ENCODE results near the gene CEP85L. TPM values are rescaled to one million over a fixed set of nuclear protein-coding genes. Genes with fewer than 3 reads are reported as not detected.

CEP85L gene
- total RNA-seq, 1 experiment from 2014 or later: 4.9 TPM

- H3K79me2 ChIP-seq (ENCODE audit: insufficient read depth, low read length): peaks cover 5% of the 10 kb centered on the region; the same call in 1 of the 2 replicates
- RAD21 ChIA-PET (ENCODE audit: low non-redundant PET in 1 of 2, low total read pairs in 2 of 2, uncharacterized antibody in 2 of 2, unreplicated experiment in 2 of 2): no interaction called here
- no peaks in the 10 kb centered on the region for H3K4me1 ChIP-seq (ENCODE audit: control insufficient read depth in 1 of 2, insufficient read depth in 2 of 2, low read length in 2 of 2)
- intact Hi-C loops (cut with micrococcal nuclease): no loop called here
- H3K9me3 ChIP-seq (ENCODE audit: control insufficient read depth in 1 of 2, insufficient read depth in 1 of 2, low read depth in 1 of 2, low read length in 2 of 2): peaks cover 4 to 9% of the 10 kb centered on the region in 2 experiments; a peak in 1 of 4 replicates
- no peaks in the 10 kb centered on the region for H4K20me1 ChIP-seq (ENCODE audit: insufficient read depth)
- no peak overlapping the region for H3K4me2 ChIP-seq (ENCODE audit: low read length)
- H3K9ac ChIP-seq (ENCODE audit: low read length): no peak overlapping the region
- ATAC-seq: no peak
- POLR2A ChIA-PET: no interaction called here
- no peaks in the 10 kb centered on the region for H3K27me3 ChIP-seq (ENCODE audit: insufficient read depth, low read length)
- H3K9me2 ChIP-seq (ENCODE audit: insufficient read depth): no peaks in the 10 kb centered on the region
- CTCF ChIA-PET: no interaction called here
- no peak overlapping the region for H3K27ac ChIP-seq (ENCODE audit: low read depth, low read length)
- H2AFZ ChIP-seq (ENCODE audit: low read depth, low read length, poor library complexity, severe bottlenecking): no peak overlapping the region
- no TSS peak for BruUV-seq (replicated peaks)
- TF ChIP-seq ATF3 (IDR thresholded peaks at IDR 0.05) (no peak), SIN3A (IDR thresholded peaks at IDR 0.05; ENCODE audit: low read depth) (no peak), EZH2 (IDR thresholded peaks at IDR 0.05) (no peak), ELF1 (IDR thresholded peaks at IDR 0.05; ENCODE audit: borderline replicate concordance, low read depth) (no peak)
- DNase-seq (ENCODE audit: low read depth, low spot score): no peak
- no peak overlapping the region for H3K4me3 ChIP-seq (replicated peaks in 1 of 2; ENCODE audit: low read depth in 1 of 2, low read length in 2 of 2)
- H3K36me3 ChIP-seq (ENCODE audit: control insufficient read depth in 1 of 2, insufficient read depth in 2 of 2, low read length in 2 of 2): no peaks in the 10 kb centered on the region
Observed at GRCh38 chr6:118625833-118626232, 25.6 kb downstream of the CEP85L start.

DNA sequence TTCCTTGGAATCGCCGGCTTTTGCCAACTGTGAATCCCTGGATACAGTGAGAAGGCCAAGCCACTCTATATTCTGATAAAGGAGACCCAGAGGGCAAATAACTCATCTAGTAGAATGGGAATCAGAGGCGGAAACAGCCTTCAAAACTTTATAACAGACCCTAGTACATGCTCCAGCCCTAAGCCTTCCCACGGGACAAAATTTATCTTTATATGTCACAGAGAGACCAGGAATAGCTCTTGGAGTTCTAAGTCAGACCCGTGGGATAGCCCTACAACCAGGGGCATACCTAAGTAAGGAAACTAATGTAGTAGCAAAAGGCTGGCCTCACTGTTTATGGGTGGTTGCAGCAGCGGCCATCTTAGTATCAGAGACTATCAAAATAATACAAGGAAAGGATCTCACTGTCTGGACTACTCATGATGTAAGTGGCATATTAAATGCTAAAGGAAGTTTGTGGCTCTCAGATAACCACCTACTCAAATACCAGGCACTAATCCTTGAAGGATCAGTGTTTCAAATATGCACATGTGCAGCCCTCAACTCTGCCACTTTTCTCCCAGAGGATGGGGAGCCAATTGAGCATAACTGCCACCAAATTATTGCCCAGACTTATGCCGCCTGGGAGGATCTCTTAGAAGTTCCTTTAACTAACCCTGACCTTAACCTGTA lies 29.5 kb downstream of the CEP85L start:
- ATAC-seq: no peak
- RAD21 ChIA-PET (ENCODE audit: low non-redundant PET in 1 of 2, low total read pairs in 2 of 2, uncharacterized antibody in 2 of 2, unreplicated experiment in 2 of 2): no interaction called here
- H3K79me2 ChIP-seq (ENCODE audit: insufficient read depth, low read length): no peaks in the 10 kb centered on the region; the same call in 1 of the 2 replicates
- no peaks in the 10 kb centered on the region for H3K9me2 ChIP-seq (ENCODE audit: insufficient read depth)
- no peak overlapping the region for H3K27ac ChIP-seq (ENCODE audit: low read depth, low read length)
- no peak for DNase-seq (ENCODE audit: low read depth, low spot score)
- H4K20me1 ChIP-seq (ENCODE audit: insufficient read depth): no peaks in the 10 kb centered on the region
- intact Hi-C loops (cut with micrococcal nuclease): no loop called here
- no peak overlapping the region for H3K4me3 ChIP-seq (replicated peaks in 1 of 2; ENCODE audit: low read depth in 1 of 2, low read length in 2 of 2)
- no peaks in the 10 kb centered on the region for H3K4me1 ChIP-seq (ENCODE audit: control insufficient read depth in 1 of 2, insufficient read depth in 2 of 2, low read length in 2 of 2)
- POLR2A ChIA-PET: no interaction called here
- H3K36me3 ChIP-seq (ENCODE audit: control insufficient read depth in 1 of 2, insufficient read depth in 2 of 2, low read length in 2 of 2): no peaks in the 10 kb centered on the region
- H3K27me3 ChIP-seq (ENCODE audit: insufficient read depth, low read length): no peaks in the 10 kb centered on the region
- peaks cover 4 to 9% of the 10 kb centered on the region in 2 experiments; a peak in 1 of 4 replicates for H3K9me3 ChIP-seq (ENCODE audit: control insufficient read depth in 1 of 2, insufficient read depth in 1 of 2, low read depth in 1 of 2, low read length in 2 of 2)
- no peak overlapping the region for H3K9ac ChIP-seq (ENCODE audit: low read length)
- no TSS peak for BruUV-seq (replicated peaks)
- no peak overlapping the region for H2AFZ ChIP-seq (ENCODE audit: low read depth, low read length, poor library complexity, severe bottlenecking)
- CTCF ChIA-PET: no interaction called here
- H3K4me2 ChIP-seq (ENCODE audit: low read length): no peak overlapping the region
- TF ChIP-seq TCF7L2 (IDR thresholded peaks at IDR 0.05; ENCODE audit: borderline replicate concordance, extremely low read depth, insufficient read depth, insufficient read length) (no peak), ZNF274 (IDR thresholded peaks at IDR 0.05; ENCODE audit: low read depth, low read length) (no peak), ATF3 (IDR thresholded peaks at IDR 0.05) (no peak), EZH2 (IDR thresholded peaks at IDR 0.05) (no peak), YY1 (IDR thresholded peaks at IDR 0.05; ENCODE audit: extremely low read depth, insufficient replicate concordance, low read depth, low read length) (no peak), ELF1 (IDR thresholded peaks at IDR 0.05; ENCODE audit: borderline replicate concordance, low read depth) (no peak), POLR2A (IDR thresholded peaks at IDR 0.05; ENCODE audit: borderline replicate concordance, extremely low read depth, insufficient read depth, insufficient read length) (no peak), ZFX (IDR thresholded peaks at IDR 0.05) (no peak), SIN3A (IDR thresholded peaks at IDR 0.05; ENCODE audit: low read depth) (no peak), EZH2phosphoT487 (IDR thresholded peaks at IDR 0.05; ENCODE audit: borderline replicate concordance) (no peak), EGR1 (IDR thresholded peaks at IDR 0.05; ENCODE audit: low read depth) (no peak)
- TF ChIP-seq, protein P1, sequence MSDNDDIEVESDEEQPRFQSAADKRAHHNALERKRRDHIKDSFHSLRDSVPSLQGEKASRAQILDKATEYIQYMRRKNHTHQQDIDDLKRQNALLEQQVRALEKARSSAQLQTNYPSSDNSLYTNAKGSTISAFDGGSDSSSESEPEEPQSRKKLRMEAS (IDR thresholded peaks at IDR 0.05): no peak
- TF ChIP-seq, protein P2, sequence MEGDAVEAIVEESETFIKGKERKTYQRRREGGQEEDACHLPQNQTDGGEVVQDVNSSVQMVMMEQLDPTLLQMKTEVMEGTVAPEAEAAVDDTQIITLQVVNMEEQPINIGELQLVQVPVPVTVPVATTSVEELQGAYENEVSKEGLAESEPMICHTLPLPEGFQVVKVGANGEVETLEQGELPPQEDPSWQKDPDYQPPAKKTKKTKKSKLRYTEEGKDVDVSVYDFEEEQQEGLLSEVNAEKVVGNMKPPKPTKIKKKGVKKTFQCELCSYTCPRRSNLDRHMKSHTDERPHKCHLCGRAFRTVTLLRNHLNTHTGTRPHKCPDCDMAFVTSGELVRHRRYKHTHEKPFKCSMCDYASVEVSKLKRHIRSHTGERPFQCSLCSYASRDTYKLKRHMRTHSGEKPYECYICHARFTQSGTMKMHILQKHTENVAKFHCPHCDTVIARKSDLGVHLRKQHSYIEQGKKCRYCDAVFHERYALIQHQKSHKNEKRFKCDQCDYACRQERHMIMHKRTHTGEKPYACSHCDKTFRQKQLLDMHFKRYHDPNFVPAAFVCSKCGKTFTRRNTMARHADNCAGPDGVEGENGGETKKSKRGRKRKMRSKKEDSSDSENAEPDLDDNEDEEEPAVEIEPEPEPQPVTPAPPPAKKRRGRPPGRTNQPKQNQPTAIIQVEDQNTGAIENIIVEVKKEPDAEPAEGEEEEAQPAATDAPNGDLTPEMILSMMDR (IDR thresholded peaks at IDR 0.05 in 2 of 3, conservative IDR thresholded peaks at IDR 0.05 in 1 of 3; ENCODE audit: borderline replicate concordance in 1 of 3, insufficient read depth in 1 of 3, low read depth in 2 of 3, low read length in 2 of 3): no peak
- TF ChIP-seq, protein P3, sequence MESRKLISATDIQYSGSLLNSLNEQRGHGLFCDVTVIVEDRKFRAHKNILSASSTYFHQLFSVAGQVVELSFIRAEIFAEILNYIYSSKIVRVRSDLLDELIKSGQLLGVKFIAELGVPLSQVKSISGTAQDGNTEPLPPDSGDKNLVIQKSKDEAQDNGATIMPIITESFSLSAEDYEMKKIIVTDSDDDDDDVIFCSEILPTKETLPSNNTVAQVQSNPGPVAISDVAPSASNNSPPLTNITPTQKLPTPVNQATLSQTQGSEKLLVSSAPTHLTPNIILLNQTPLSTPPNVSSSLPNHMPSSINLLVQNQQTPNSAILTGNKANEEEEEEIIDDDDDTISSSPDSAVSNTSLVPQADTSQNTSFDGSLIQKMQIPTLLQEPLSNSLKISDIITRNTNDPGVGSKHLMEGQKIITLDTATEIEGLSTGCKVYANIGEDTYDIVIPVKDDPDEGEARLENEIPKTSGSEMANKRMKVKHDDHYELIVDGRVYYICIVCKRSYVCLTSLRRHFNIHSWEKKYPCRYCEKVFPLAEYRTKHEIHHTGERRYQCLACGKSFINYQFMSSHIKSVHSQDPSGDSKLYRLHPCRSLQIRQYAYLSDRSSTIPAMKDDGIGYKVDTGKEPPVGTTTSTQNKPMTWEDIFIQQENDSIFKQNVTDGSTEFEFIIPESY (IDR thresholded peaks at IDR 0.05; ENCODE audit: extremely low read depth, insufficient replicate concordance, low read length): no peak

Data from HCT116 (cell line).